ENCODE results near the gene TCERG1L. TPM values are rescaled to one million over a fixed set of nuclear protein-coding genes. Genes with fewer than 3 reads are reported as not detected.

The TCERG1L gene
- total RNA-seq, 1 donor from 2014 or later, result 3.5 TPM

GRCh38 chr10:131274133-131274880 is 37.2 kb downstream of the TCERG1L start:
- Mint-ChIP-seq H3K27me3 (ENCODE audit: low read depth, unreplicated experiment) (peaks cover 3% of the 10 kb centered on the region), H3K4me3 (ENCODE audit: unreplicated experiment) (no peak overlapping the region), H3K27ac (ENCODE audit: unreplicated experiment) (no peak overlapping the region), H3K4me1 (ENCODE audit: low read depth, unreplicated experiment) (no peaks in the 10 kb centered on the region), H3K36me3 (ENCODE audit: low read depth, unreplicated experiment) (peaks cover 2% of the 10 kb centered on the region), H3K9me3 (ENCODE audit: unreplicated experiment) (peaks cover 9% of the 10 kb centered on the region)
- no peak for TF ChIP-seq CTCF (IDR thresholded peaks at IDR 0.05; ENCODE audit: insufficient read depth, low read depth, low read length)
- no peak for TF ChIP-seq EZH2 (IDR thresholded peaks at IDR 0.05; ENCODE audit: insufficient read depth, low read length)
- Histone ChIP-seq H3K27ac (ENCODE audit: low read depth, low read length) (no peak overlapping the region), H4K20me1 (ENCODE audit: insufficient read depth, low read length) (no peaks in the 10 kb centered on the region), H3K4me1 (ENCODE audit: insufficient read depth, low read length) (no peaks in the 10 kb centered on the region), H3K4me3 (ENCODE audit: insufficient read depth, low read depth, low read length) (no peak overlapping the region), H3K36me3 (ENCODE audit: insufficient read depth, low read length) (no peaks in the 10 kb centered on the region), H3K27me3 (ENCODE audit: insufficient read depth, low read length) (no peaks in the 10 kb centered on the region), H3K4me2 (ENCODE audit: low read length) (no peak overlapping the region), H3K79me2 (ENCODE audit: insufficient read depth, low read length) (no peaks in the 10 kb centered on the region), H2AFZ (ENCODE audit: low read depth, low read length) (no peak overlapping the region), H3K9me3 (ENCODE audit: insufficient read depth, low read depth, low read length) (peaks cover 16% of the 10 kb centered on the region), H3K9ac (ENCODE audit: low read length) (no peak overlapping the region)
- DNase-seq (ENCODE audit: low read depth) (no peak), FAIRE-seq (no peak)

- Mint-ChIP-seq H3K9me3 (ENCODE audit: unreplicated experiment) (peaks cover 9% of the 10 kb centered on the region), H3K27ac (ENCODE audit: unreplicated experiment) (no peak overlapping the region)
- no peak for DNase-seq (ENCODE audit: low read depth)
Measured at GRCh38 chr10:131273476-131273875, 38.0 kb downstream of the TCERG1L start.

More at GRCh38 chr10:131273476-131273875, 38.0 kb downstream of the TCERG1L start:
- no peak overlapping the region for H3K9ac ChIP-seq (ENCODE audit: low read length)
- H3K36me3 ChIP-seq (ENCODE audit: insufficient read depth, low read length), result no peaks in the 10 kb centered on the region
- no peak for TF ChIP-seq CTCF (IDR thresholded peaks at IDR 0.05; ENCODE audit: insufficient read depth, low read depth, low read length)
- TF ChIP-seq EZH2 (IDR thresholded peaks at IDR 0.05; ENCODE audit: insufficient read depth, low read length), result no peak
- H3K4me3 ChIP-seq (ENCODE audit: insufficient read depth, low read depth, low read length), result no peak overlapping the region
- H3K4me3 Mint-ChIP-seq (ENCODE audit: unreplicated experiment), result no peak overlapping the region
- H3K4me1 ChIP-seq (ENCODE audit: insufficient read depth, low read length), result no peaks in the 10 kb centered on the region
- no peaks in the 10 kb centered on the region for H3K79me2 ChIP-seq (ENCODE audit: insufficient read depth, low read length)
- peaks cover 11% of the 10 kb centered on the region for H3K9me3 ChIP-seq (ENCODE audit: insufficient read depth, low read depth, low read length)
- no peaks in the 10 kb centered on the region for H3K27me3 ChIP-seq (ENCODE audit: insufficient read depth, low read length)
- no peak for FAIRE-seq
- H4K20me1 ChIP-seq (ENCODE audit: insufficient read depth, low read length), result no peaks in the 10 kb centered on the region
- H3K27me3 Mint-ChIP-seq (ENCODE audit: low read depth, unreplicated experiment), result peaks cover 3% of the 10 kb centered on the region
- H3K4me1 Mint-ChIP-seq (ENCODE audit: low read depth, unreplicated experiment), result no peaks in the 10 kb centered on the region
- H2AFZ ChIP-seq (ENCODE audit: low read depth, low read length), result no peak overlapping the region
- H3K4me2 ChIP-seq (ENCODE audit: low read length), result no peak overlapping the region
- H3K27ac ChIP-seq (ENCODE audit: low read depth, low read length), result no peak overlapping the region
- peaks cover 2% of the 10 kb centered on the region for H3K36me3 Mint-ChIP-seq (ENCODE audit: low read depth, unreplicated experiment)
